A549 (cell line): Measurements from ENCODE around the gene LDLRAD3. TPM values are rescaled to one million over a fixed set of nuclear protein-coding genes. Genes with fewer than 3 reads are reported as not detected.

ENCODE experiments used
- ATAC-seq, 2 experiments: fragments of 200-7000 bp in 1 of 2; fragments of >200 bp in 1 of 2; cut with Nextera tagmentation in 1 of 2; cut with Tn5 transposase in 1 of 2; 3 replicates each; pipeline versions ENCODE4 v1.8.0 to v1.9.1; 2018 to 2020; ENCODE audit warnings: mild to moderate bottlenecking in 1 of 2, moderate library complexity in 1 of 2
- CTCF ChIA-PET: fragments of 300-600 bp; sonication (Branson Sonifier 250); formaldehyde crosslinking; extraction: SDS; loops from one replicate; lab custom pipeline; 2021; ENCODE audit warnings: antibody characterized with exemption, inconsistent platforms; lab: Yijun Ruan, JAX
- POLR2A ChIA-PET: fragments of 350-600 bp; formaldehyde crosslinking; extraction: SDS; loops from one replicate; lab custom pipeline; 2021; ENCODE audit warnings: antibody characterized with exemption, inconsistent platforms; lab: Yijun Ruan, JAX
- DNase-seq, 2 experiments: peaks; one replicate each; pipeline versions ENCODE4 v3.0.0 to v3.0.0-alpha.2; 2011 to 2016; ENCODE audit warnings: low read depth in 1 of 2, low spot score in 1 of 2
- FAIRE-seq: peaks from 2 replicates; lab custom pipeline; 2011; peaks lifted over from hg19 to GRCh38; lab: Jason Lieb, UNC
- H3K27ac ChIP-seq, 2 experiments: fragments of >200 bp; sonication (Bioruptor Twin); formaldehyde crosslinking; 3 replicates each; pipeline ENCODE4 v1.5.1; 2016 to 2017
- H3K4me1 ChIP-seq: fragments of >200 bp; sonication (Bioruptor Twin); formaldehyde crosslinking; 3 replicates; pipeline ENCODE4 v1.6.1; 2016
- H3K4me2 ChIP-seq: fragments of >200 bp; sonication (Bioruptor Twin); formaldehyde crosslinking; 3 replicates; pipeline ENCODE4 v1.6.1; 2016
- H3K4me3 ChIP-seq: fragments of >200 bp; sonication (Bioruptor Twin); formaldehyde crosslinking; 3 replicates; pipeline ENCODE4 v1.5.1; 2016
- H3K9me3 ChIP-seq: fragments of >200 bp; sonication (Bioruptor Twin); formaldehyde crosslinking; 3 replicates; pipeline ENCODE4 v1.6.1; 2016
- ATOH8 ChIP-seq: fragments of 250-450 bp; sonication (Bioruptor Pico); IDR thresholded peaks from 2 replicates; pipeline ENCODE4 v1.5.0; 2020; ENCODE audit warnings: low read depth, mild to moderate bottlenecking, moderate library complexity
- BCL3 ChIP-seq: fragments of >200 bp; sonication (Bioruptor Twin); formaldehyde crosslinking; IDR thresholded peaks from 3 replicates; pipeline ENCODE4 v1.6.1; 2016
- BHLHE40 ChIP-seq: IDR thresholded peaks from 2 replicates; pipeline ENCODE4 v1.6.1; 2012; ENCODE audit warnings: low read depth, low read length, inconsistent platforms
- CBX8 ChIP-seq: fragments of 200-600 bp; sonication (generic); IDR thresholded peaks from 2 replicates; pipeline ENCODE4 v1.6.1; 2016
- CHD4 ChIP-seq: fragments of 200-600 bp; sonication (generic); IDR thresholded peaks from 2 replicates; pipeline ENCODE4 v1.6.1; 2016; ENCODE audit warnings: antibody characterized with exemption, mild to moderate bottlenecking, borderline replicate concordance
- E2F6 ChIP-seq: IDR thresholded peaks from 2 replicates; pipeline ENCODE4 v1.6.1; 2012; ENCODE audit warnings: low read depth, borderline replicate concordance
- EHMT2 ChIP-seq: fragments of 200-600 bp; sonication (generic); IDR thresholded peaks from 2 replicates; pipeline ENCODE4 v1.6.1; 2016; ENCODE audit warnings: antibody characterized with exemption, low read depth, mild to moderate bottlenecking, moderate library complexity
- ELK1 ChIP-seq: fragments of 150-350 bp; IDR thresholded peaks from 2 replicates; pipeline ENCODE4 v1.6.1; 2014; ENCODE audit warnings: low read depth, mild to moderate bottlenecking, low read length
- FOSB ChIP-seq: fragments of 250-450 bp; sonication (Bioruptor Pico); IDR thresholded peaks from 2 replicates; pipeline ENCODE4 v1.5.0; 2020; ENCODE audit warnings: mild to moderate bottlenecking, moderate library complexity
- FOSL2 ChIP-seq, 2 experiments: fragments of 450-650 bp in 1 of 2; fragments of >200 bp in 1 of 2; sonication (Bioruptor Twin) in 1 of 2; formaldehyde crosslinking; IDR thresholded peaks; 2 replicates each; pipeline versions ENCODE4 v1.5.0 to v1.6.1; 2016 to 2020; ENCODE audit warnings: mild to moderate bottlenecking in 1 of 2, moderate library complexity in 1 of 2
- GATA3 ChIP-seq: IDR thresholded peaks from 2 replicates; pipeline ENCODE4 v1.6.1; 2012; ENCODE audit warnings: borderline replicate concordance
- HDAC2 ChIP-seq: fragments of 200-600 bp; sonication (generic); IDR thresholded peaks from 2 replicates; pipeline ENCODE4 v1.6.1; 2016
- HES2 ChIP-seq: fragments of >200 bp; sonication (Bioruptor Twin); formaldehyde crosslinking; IDR thresholded peaks from 2 replicates; pipeline ENCODE4 v1.6.1; 2016
- HOXB13 ChIP-seq: fragments of 250-450 bp; sonication (Bioruptor Pico); IDR thresholded peaks from 2 replicates; pipeline ENCODE4 v1.5.0; 2020; ENCODE audit warnings: low read depth, mild to moderate bottlenecking, moderate library complexity
- JUN ChIP-seq, 2 experiments: fragments of >200 bp; sonication (Bioruptor Twin); formaldehyde crosslinking; IDR thresholded peaks; 2 replicates in 1 of 2; 3 replicates in 1 of 2; pipeline ENCODE4 v1.6.1; 2016 to 2017
- JUNB ChIP-seq: fragments of >200 bp; sonication (Bioruptor Twin); formaldehyde crosslinking; IDR thresholded peaks from 2 replicates; pipeline ENCODE4 v1.6.1; 2016
- KDM5A ChIP-seq: fragments of 200-600 bp; sonication (generic); IDR thresholded peaks from 2 replicates; pipeline ENCODE4 v1.6.1; 2016; ENCODE audit warnings: antibody characterized with exemption, mild to moderate bottlenecking
- MAFK ChIP-seq: fragments of 450-650 bp; IDR thresholded peaks from 2 replicates; pipeline ENCODE4 v1.6.1; 2014; ENCODE audit not compliant: partially characterized antibody
- MAX ChIP-seq: IDR thresholded peaks from 2 replicates; pipeline ENCODE4 v1.6.1; 2012
- MAZ ChIP-seq: fragments of 150-350 bp; IDR thresholded peaks from 2 replicates; pipeline ENCODE4 v1.6.1; 2014; ENCODE audit warnings: antibody characterized with exemption, low read depth, low read length, borderline replicate concordance
- NFE2L2 ChIP-seq: fragments of 150-350 bp; conservative IDR thresholded peaks from 2 replicates; pipeline ENCODE4 v1.6.1; 2014; ENCODE audit warnings: low read length
- NPAS2 ChIP-seq: fragments of 250-450 bp; sonication (Bioruptor Pico); IDR thresholded peaks from 2 replicates; pipeline ENCODE4 v1.8.0; 2022; ENCODE audit warnings: mild to moderate bottlenecking, moderate library complexity, borderline replicate concordance
- NR3C1 ChIP-seq: fragments of >200 bp; sonication (Bioruptor Twin); formaldehyde crosslinking; IDR thresholded peaks from 3 replicates; pipeline ENCODE4 v1.6.1; 2017
- PHF8 ChIP-seq: fragments of 200-600 bp; sonication (generic); IDR thresholded peaks from 2 replicates; pipeline ENCODE4 v1.6.1; 2016; ENCODE audit warnings: low read depth, mild to moderate bottlenecking, antibody characterized with exemption, moderate library complexity, borderline replicate concordance
- POLR2AphosphoS2 ChIP-seq: conservative IDR thresholded peaks from 2 replicates; pipeline ENCODE4 v1.6.1; 2012; ENCODE audit warnings: low read length, improper control_type of control experiment, inconsistent platforms
- RCOR1 ChIP-seq: fragments of 150-350 bp; IDR thresholded peaks from 2 replicates; pipeline ENCODE4 v1.6.1; 2014; ENCODE audit warnings: antibody characterized with exemption, low read length, low read depth
- RFX5 ChIP-seq: fragments of 450-650 bp; IDR thresholded peaks from 2 replicates; pipeline ENCODE4 v1.7.1; 2014; ENCODE audit warnings: antibody characterized with exemption, mild to moderate bottlenecking, moderate library complexity
- SMC3 ChIP-seq: fragments of >200 bp; sonication (Bioruptor Twin); formaldehyde crosslinking; IDR thresholded peaks from 3 replicates; pipeline ENCODE4 v1.6.1; 2018; ENCODE audit warnings: inconsistent platforms
- SREBF2 ChIP-seq: fragments of 450-650 bp; IDR thresholded peaks from 2 replicates; pipeline ENCODE4 v1.6.1; 2014; ENCODE audit warnings: mild to moderate bottlenecking, moderate library complexity
- TFCP2L1 ChIP-seq: fragments of 250-450 bp; sonication (Bioruptor Pico); IDR thresholded peaks from 2 replicates; pipeline ENCODE4 v1.5.0; 2021; ENCODE audit warnings: mild to moderate bottlenecking
- USF2 ChIP-seq: fragments of 450-650 bp; IDR thresholded peaks from 2 replicates; pipeline ENCODE4 v1.6.1; 2014; ENCODE audit warnings: antibody characterized with exemption
- ZC3H11A ChIP-seq: fragments of 450-650 bp; IDR thresholded peaks from 2 replicates; pipeline ENCODE4 v1.6.1; 2014; ENCODE audit warnings: antibody characterized with exemption, mild to moderate bottlenecking
- ZFP36 ChIP-seq: fragments of 450-650 bp; IDR thresholded peaks from 2 replicates; pipeline ENCODE4 v1.6.1; 2014; ENCODE audit warnings: borderline replicate concordance; ENCODE audit not compliant: partially characterized antibody
- ZSCAN20 ChIP-seq: fragments of 250-450 bp; sonication (Bioruptor Pico); IDR thresholded peaks from 2 replicates; pipeline ENCODE4 v1.8.0; 2022; ENCODE audit warnings: mild to moderate bottlenecking, moderate library complexity
- WGBS: methylation state at CpG from one replicate; pipeline ENCODE4 v1.1.6; 2017; ENCODE audit errors: missing lambda C conversion rate; 5-methylcytosine and 5-hydroxymethylcytosine counted together
- polyA plus RNA-seq, 4 experiments: library from polyadenylated mRNA; depleted of rRNA in 3 of 4; stranded (reverse); fragments of >200 nt; fragmentation: RNase III in 1 of 4; extraction: RNeasy Plus Mini Kit Qiagen cat#74134 plus additional on column Dnase treatment in 1 of 4; gene quantifications; 2 replicates in 3 of 4; 3 replicates in 1 of 4; pipeline ENCODE4 v1.2.3, GENCODE V29; 2011 to 2017

LDLRAD3 gene
- polyA plus RNA-seq, 2 of the 4 experiments (the other 2 are of a cell fraction): 10.5 to 13.2 TPM

GRCh38 chr11:36037031-36037430 lies 93.2 kb downstream of the LDLRAD3 start:
- FAIRE-seq (no peak), ATAC-seq (no peak), DNase-seq (no peak)
- no peak overlapping the region for H3K4me3 ChIP-seq
- H3K9me3 ChIP-seq: no peaks in the 10 kb centered on the region
- peaks cover 28% of the 10 kb centered on the region for H3K4me1 ChIP-seq
- TF ChIP-seq JUN (IDR thresholded peaks at IDR 0.05): no peak
- ChIA-PET POLR2A (no interaction called here), CTCF (interaction anchor here (0.7 to 1.9 kb wide), 2 partner anchors 94 to 129 kb away, joined by 3 to 4 read pairs; no protein-coding TSS in a partner anchor)
- H3K4me2 ChIP-seq: no peak overlapping the region
- no peak overlapping the region; a peak in 1 of 6 replicates for H3K27ac ChIP-seq
- 60% methylated on average over 7 of the region's 7 CpGs for WGBS

- no peak for FAIRE-seq
Observed at GRCh38 chr11:36038541-36038940, 94.7 kb downstream of the LDLRAD3 start.

GRCh38 chr11:36039471-36039870 lies 95.6 kb downstream of the LDLRAD3 start:
- POLR2A ChIA-PET: no interaction called here

More at GRCh38 chr11:36038541-36038940, 94.7 kb downstream of the LDLRAD3 start:
- Histone ChIP-seq H3K4me2 (no peak overlapping the region), H3K27ac (no peak overlapping the region), H3K4me1 (peaks cover 28% of the 10 kb centered on the region), H3K4me3 (no peak overlapping the region), H3K9me3 (no peaks in the 10 kb centered on the region)
- ATAC-seq: no peak
- POLR2A ChIA-PET: no interaction called here
- no peak for DNase-seq
- WGBS: 88% methylated on average over 3 of the region's 3 CpGs
- CTCF ChIA-PET: interaction anchor here (1.2 to 1.4 kb wide), 3 partner anchors 28 to 221 kb away, joined by 3 to 5 read pairs (median 3); no protein-coding TSS in a partner anchor
- TF ChIP-seq RCOR1: no peak
- TF ChIP-seq ZFP36: no peak
- no peak for TF ChIP-seq MAFK
- TF ChIP-seq EHMT2: no peak
- no peak for TF ChIP-seq FOSB (CRISPR knock-in tag)
- TF ChIP-seq MAX: no peak
- no peak for TF ChIP-seq SREBF2
- no peak for TF ChIP-seq SMC3
- no peak for TF ChIP-seq JUNB
- TF ChIP-seq HDAC2: no peak
- no peak for TF ChIP-seq ZC3H11A
- no peak for TF ChIP-seq NPAS2 (CRISPR knock-in tag)
- TF ChIP-seq TFCP2L1: no peak
- TF ChIP-seq ATOH8: no peak
- no peak for TF ChIP-seq KDM5A
- TF ChIP-seq FOSL2 (IDR thresholded peaks at IDR 0.05): no peak
- TF ChIP-seq FOSL2 (CRISPR knock-in tag; IDR thresholded peaks at IDR 0.05): no peak
- TF ChIP-seq POLR2AphosphoS2: no peak
- no peak for TF ChIP-seq CBX8
- no peak for TF ChIP-seq PHF8

More at GRCh38 chr11:36039471-36039870, 95.6 kb downstream of the LDLRAD3 start:
- no peak for DNase-seq
- 72% methylated on average over 4 of the region's 4 CpGs for WGBS
- Histone ChIP-seq H3K4me3 (no peak overlapping the region), H3K4me1 (peaks cover 21% of the 10 kb centered on the region), H3K4me2 (no peak overlapping the region), H3K9me3 (no peaks in the 10 kb centered on the region), H3K27ac (no peak overlapping the region)
- ATAC-seq: no peak
- CTCF ChIA-PET: interaction anchor here (0.6 to 3.2 kb wide), 3 partner anchors 57 to 1113 kb away, joined by 3 to 11 read pairs (median 3); no protein-coding TSS in a partner anchor
- no peak for FAIRE-seq
- TF ChIP-seq ZSCAN20 (no peak), NFE2L2 (no peak), KDM5A (no peak), CHD4 (no peak), HES2 (no peak), HOXB13 (CRISPR knock-in tag) (no peak), RFX5 (no peak), NPAS2 (CRISPR knock-in tag) (no peak), USF2 (no peak), FOSB (CRISPR knock-in tag) (no peak), BHLHE40 (no peak), E2F6 (no peak), NR3C1 (no peak), MAZ (no peak), ELK1 (no peak), BCL3 (no peak), GATA3 (no peak)
